PC-3 (cell line): ENCODE data around the gene TTC28. TPM values are rescaled to one million over a fixed set of nuclear protein-coding genes. Genes with fewer than 3 reads are reported as not detected.
"Not testable (repeated sequence)": the region's sequence is repeated elsewhere in the genome, so short reads cannot be mapped to it uniquely, and the experiment has no call there.

Source experiments
- ATAC-seq: fragments of 200-7000 bp; cut with Tn5 transposase; 2 replicates; pipeline ENCODE4 v1.9.1; 2020; ENCODE audit warnings: mild to moderate bottlenecking, moderate library complexity
- BruUV-seq: library from RNA; stranded (reverse); fragments of 400-500 nt; replicated peaks from 2 replicates; lab custom pipeline; 2021; lab: Mats Ljungman, UMichigan
- CTCF ChIA-PET: fragments of 300-600 bp; sonication (Branson Sonifier 250); formaldehyde crosslinking; loops from one replicate; lab custom pipeline; 2022; ENCODE audit warnings: antibody characterized with exemption; lab: Charles Lee
- POLR2A ChIA-PET: fragments of 300-600 bp; sonication (Branson Sonifier 250); formaldehyde crosslinking; loops from one replicate; lab custom pipeline; 2022; ENCODE audit warnings: antibody characterized with exemption; ENCODE audit not compliant: unreplicated experiment; lab: Charles Lee
- DNase-seq: peaks from one replicate; pipeline ENCODE4 v3.0.0-alpha.2; 2015
- H2AFZ ChIP-seq: fragments of 300-600 bp; sonication (generic); 2 replicates; pipeline ENCODE4 v1.6.0; 2016; ENCODE audit warnings: antibody characterized with exemption, low read length
- H3F3A ChIP-seq: fragments of 300-600 bp; sonication (generic); one replicate; pipeline ENCODE4 v1.6.0; 2017; ENCODE audit warnings: antibody characterized with exemption, low read length, control low read depth, mild to moderate bottlenecking; ENCODE audit not compliant: unreplicated experiment
- H3K27ac ChIP-seq: fragments of 300-600 bp; sonication (generic); 2 replicates; pipeline ENCODE4 v1.5.1; 2016; ENCODE audit warnings: mild to moderate bottlenecking, low read length
- H3K27me3 ChIP-seq: fragments of 300-600 bp; sonication (generic); 2 replicates; pipeline ENCODE4 v1.6.1; 2016; ENCODE audit warnings: low read length, mixed read lengths
- H3K36me3 ChIP-seq: fragments of 300-600 bp; sonication (generic); 2 replicates; pipeline ENCODE4 v1.6.1; 2016; ENCODE audit warnings: low read depth, mixed run types, low read length, mixed read lengths
- H3K4me1 ChIP-seq: fragments of 300-600 bp; sonication (generic); 2 replicates; pipeline ENCODE4 v1.5.1; 2016; ENCODE audit warnings: low read length; ENCODE audit not compliant: insufficient read depth
- H3K4me2 ChIP-seq: fragments of 300-600 bp; sonication (generic); 2 replicates; pipeline ENCODE4 v1.6.0; 2016; ENCODE audit warnings: low read length
- H3K4me3 ChIP-seq: fragments of 300-600 bp; sonication (generic); 2 replicates; pipeline ENCODE4 v1.5.1; 2016; ENCODE audit warnings: mild to moderate bottlenecking, low read length, mixed read lengths
- H3K79me2 ChIP-seq: fragments of 300-600 bp; sonication (generic); 2 replicates; pipeline ENCODE4 v1.6.1; 2017; ENCODE audit warnings: low read length, mixed read lengths
- H3K9ac ChIP-seq: fragments of 300-600 bp; sonication (generic); 2 replicates; pipeline ENCODE4 v1.6.0; 2016; ENCODE audit warnings: mild to moderate bottlenecking, low read length
- H3K9me2 ChIP-seq: fragments of 300-600 bp; sonication (generic); replicated peaks from 2 replicates; pipeline ENCODE4 v1.6.1; 2016; ENCODE audit warnings: mixed run types, low read length, mixed read lengths
- H3K9me3 ChIP-seq: fragments of 300-600 bp; sonication (generic); 2 replicates; pipeline ENCODE4 v1.6.1; 2016; ENCODE audit warnings: low read length, mixed read lengths
- H4K20me1 ChIP-seq: fragments of 300-600 bp; sonication (generic); 2 replicates; pipeline ENCODE4 v1.6.1; 2016; ENCODE audit warnings: low read length, mixed read lengths
- CTCF ChIP-seq: fragments of 300-600 bp; sonication (generic); conservative IDR thresholded peaks from 2 replicates; pipeline ENCODE4 v1.5.1; 2017; ENCODE audit warnings: antibody characterized with exemption, low read depth, mild to moderate bottlenecking, low read length
- EZH2 ChIP-seq: fragments of 300-600 bp; sonication (generic); IDR thresholded peaks from one replicate; pipeline ENCODE4 v1.6.1; 2017; ENCODE audit warnings: antibody characterized with exemption, mild to moderate bottlenecking, low read length; ENCODE audit not compliant: unreplicated experiment
- EZH2phosphoT487 ChIP-seq: fragments of 300-600 bp; sonication (generic); IDR thresholded peaks from 2 replicates; pipeline ENCODE4 v1.6.1; 2018; ENCODE audit warnings: mild to moderate bottlenecking, antibody characterized with exemption, low read length, borderline replicate concordance
- intact Hi-C: fragments of 100-400 bp; cut with micrococcal nuclease; formaldehyde crosslinking; loops from 2 replicates; pipeline ENCODE4 v1.9.0; 2023
- total RNA-seq: library from RNA; depleted of rRNA; stranded (reverse); fragments of >200 nt; gene quantifications from 2 replicates; pipeline ENCODE4 v1.2.3, GENCODE V29; 2014

The TTC28 gene
- total RNA-seq, 1 experiment from 2014 or later, result 6.3 TPM

GRCh38 chr22:28366856-28367255 is 312.8 kb downstream of the TTC28 start:
- no peaks in the 10 kb centered on the region for H3K27me3 ChIP-seq
- DNase-seq, result no peak
- no peak overlapping the region for H3K4me3 ChIP-seq
- intact Hi-C loops, result no loop called here
- H3K9me3 ChIP-seq, result no peaks in the 10 kb centered on the region
- no peak for TF ChIP-seq CTCF
- TF ChIP-seq EZH2, result no peak
- TF ChIP-seq EZH2phosphoT487, result no peak
- no peaks in the 10 kb centered on the region for H4K20me1 ChIP-seq
- no peaks in the 10 kb centered on the region for H3K79me2 ChIP-seq
- no peaks in the 10 kb centered on the region for H3F3A ChIP-seq
- no peak overlapping the region for H3K27ac ChIP-seq
- H3K36me3 ChIP-seq, result no peaks in the 10 kb centered on the region
- no peaks in the 10 kb centered on the region for H3K9me2 ChIP-seq
- ChIA-PET POLR2A (no interaction called here), CTCF (no interaction called here)
- H3K9ac ChIP-seq, result no peak overlapping the region
- no peak for ATAC-seq
- no peaks in the 10 kb centered on the region for H3K4me1 ChIP-seq
- BruUV-seq, result no TSS peak
- no peak overlapping the region for H2AFZ ChIP-seq
- H3K4me2 ChIP-seq, result no peak overlapping the region

- CTCF ChIA-PET, result no interaction called here
- H3K4me1 ChIP-seq, result no peaks in the 10 kb centered on the region
- no peak for TF ChIP-seq EZH2phosphoT487
- no peak for TF ChIP-seq CTCF
- no peak for TF ChIP-seq EZH2
- no peak overlapping the region for H3K27ac ChIP-seq
- no peak overlapping the region for H2AFZ ChIP-seq
- H3K79me2 ChIP-seq, result no peaks in the 10 kb centered on the region
- H3K9me2 ChIP-seq, result no peaks in the 10 kb centered on the region
- intact Hi-C loops, result no loop called here
- ATAC-seq (no peak), DNase-seq (no peak)
- no peaks in the 10 kb centered on the region for H4K20me1 ChIP-seq
- no peaks in the 10 kb centered on the region for H3K27me3 ChIP-seq
- no peaks in the 10 kb centered on the region for H3K36me3 ChIP-seq
- H3K4me2 ChIP-seq, result no peak overlapping the region
- no peak overlapping the region for H3K9ac ChIP-seq
- POLR2A ChIA-PET, result no interaction called here
- no peak overlapping the region for H3K4me3 ChIP-seq
- H3F3A ChIP-seq, result no peaks in the 10 kb centered on the region
- no TSS peak for BruUV-seq
- H3K9me3 ChIP-seq, result no peaks in the 10 kb centered on the region
Observed at GRCh38 chr22:28365371-28365770, 314.3 kb downstream of the TTC28 start.

- ATAC-seq, H3K4me3 ChIP-seq, H3K36me3 ChIP-seq, H3K27me3 ChIP-seq, H3K9ac ChIP-seq, H3K9me3 ChIP-seq, BruUV-seq, H3K9me2 ChIP-seq, intact Hi-C loops, H4K20me1 ChIP-seq, POLR2A ChIA-PET, H3K4me1 ChIP-seq, H3K79me2 ChIP-seq, DNase-seq, H3K4me2 ChIP-seq, CTCF ChIA-PET, H3F3A ChIP-seq, H3K27ac ChIP-seq, H2AFZ ChIP-seq: not testable (repeated sequence)
Observed at GRCh38 chr22:28364105-28364504, 315.5 kb downstream of the TTC28 start.
